NCI-H460 (cell line): ENCODE data around the gene UMPS. TPM values are rescaled to one million over a fixed set of nuclear protein-coding genes. Genes with fewer than 3 reads are reported as not detected.

Source experiments
- DNase-seq: peaks from one replicate; pipeline ENCODE4 v3.0.0-alpha.2; 2016; ENCODE audit warnings: low read depth; ENCODE audit errors: extremely low read depth
- small RNA-seq, 2 experiments: library from RNA; depleted of rRNA; stranded (forward); fragments of <200 nt; gene quantifications; one replicate each; pipeline ENCODE3, GENCODE V24; 2014
- total RNA-seq: library from RNA; depleted of rRNA; stranded (reverse); fragments of >200 nt; shearing (Covaris generic); gene quantifications from 2 replicates; pipeline ENCODE4 v1.2.3, GENCODE V29; 2014; rRNA removed

UMPS gene
- total RNA-seq, 1 experiment from 2014 or later: 23.3 TPM

GRCh38 chr3:124793054-124793739 lies 62.9 kb downstream of the UMPS start:
- no peak for DNase-seq

- DNase-seq: no peak
Observed at GRCh38 chr3:124796477-124796876, 66.2 kb downstream of the UMPS start.

GRCh38 chr3:124797426-124797945 lies 67.2 kb downstream of the UMPS start:
- no peak for DNase-seq

Small RNA genes within 50 kb of the gene (small RNA-seq; reads per million reads assigned to genes)
- 0 reads per million in 2 experiments for gene MIR544B

Other genes with a start within 250 kb of the UMPS start
- gene ITGB5, start 156.9 kb downstream of the UMPS start, total RNA-seq: 124 and 127 TPM in 2 replicates
- gene MUC13, start 204.3 kb downstream of the UMPS start, total RNA-seq: 0.10 and 0.26 TPM in 2 replicates